GM19467 (cell line): ENCODE data around the gene DLG1.
"Not testable (repeated sequence)": the region's sequence is repeated elsewhere in the genome, so short reads cannot be mapped to it uniquely, and the experiment has no call there.

ENCODE experiments used
- ATAC-seq: cut with Tn5 transposase; IDR thresholded peaks from one replicate; pipeline ENCODE4 v1.9.1; 2021; ENCODE audit warnings: mild to moderate bottlenecking, moderate library complexity; ENCODE audit not compliant: unreplicated experiment

The DLG1 gene

DNA sequence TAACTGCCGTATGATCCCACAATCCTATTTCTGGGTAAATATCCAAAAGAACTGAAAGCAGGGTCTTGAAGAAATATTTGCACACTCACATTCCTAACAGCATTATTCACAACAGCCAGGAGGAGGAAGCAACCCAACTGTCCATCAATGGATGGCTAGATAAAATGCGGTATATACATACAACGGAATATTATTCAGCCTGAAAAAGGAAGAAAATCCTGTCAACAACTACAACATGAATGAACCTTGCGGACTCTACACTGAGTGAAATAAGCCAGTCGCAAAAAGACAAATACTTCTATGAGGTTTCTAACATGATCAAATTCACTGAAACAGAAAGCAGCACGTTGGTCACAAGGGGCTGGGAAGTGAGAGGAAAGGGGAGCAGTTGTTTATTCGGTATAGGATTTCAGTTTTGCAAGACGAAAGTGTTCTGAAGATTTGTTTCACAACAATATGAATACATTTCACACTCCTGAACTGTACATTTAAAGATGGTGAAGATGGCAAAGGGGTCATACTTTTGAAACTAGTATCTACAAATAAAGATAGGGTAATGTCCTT is 6.2 kb downstream of the DLG1 start:
- ATAC-seq = no peak

GRCh38 chr3:197289726-197290125 is 8.7 kb downstream of the DLG1 start:
- ATAC-seq = no peak

DNA sequence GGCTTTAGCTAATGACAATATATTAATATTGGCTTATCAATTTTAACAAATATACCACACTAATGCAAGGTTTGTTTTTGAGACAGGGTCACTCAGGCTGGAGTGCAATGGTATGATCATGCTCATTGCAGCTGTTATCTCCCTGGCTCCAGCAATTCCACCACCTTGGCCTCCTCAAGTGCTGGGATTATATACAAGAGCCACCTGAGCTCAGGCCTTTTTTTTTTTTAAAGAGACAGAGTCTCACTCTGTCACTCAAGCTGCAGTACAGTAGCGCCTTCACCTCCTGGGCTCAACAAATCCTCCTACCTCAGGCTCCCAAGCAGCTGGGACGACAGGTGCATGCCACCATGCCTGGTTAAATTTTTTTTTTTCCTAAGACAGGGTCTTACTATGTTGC is 11.7 kb downstream of the DLG1 start:
- ATAC-seq = no peak

DNA sequence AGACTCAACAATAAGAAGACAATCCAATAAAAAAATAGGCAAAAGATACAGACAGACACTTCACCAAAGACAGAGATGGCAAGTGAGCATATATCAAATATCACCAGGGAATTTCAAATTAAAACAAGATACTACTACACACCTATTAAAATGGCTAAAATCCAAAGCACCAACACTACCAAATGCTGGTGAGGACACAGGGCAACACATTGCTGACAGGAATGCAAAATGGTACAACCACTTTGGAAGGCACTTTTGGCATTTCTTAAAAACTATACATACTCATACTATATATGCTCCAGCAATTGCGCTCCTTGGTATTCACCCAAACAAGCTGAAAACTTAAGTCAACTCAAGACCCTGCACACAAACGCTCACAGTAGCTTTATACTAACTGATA is 12.9 kb downstream of the DLG1 start:
- ATAC-seq = no peak

GRCh38 chr3:197283045-197283444 is 15.4 kb downstream of the DLG1 start:
- no peak for ATAC-seq

GRCh38 chr3:197281849-197282248 is 16.6 kb downstream of the DLG1 start:
- no peak for ATAC-seq

- no peak for ATAC-seq
These were observed 18.3 kb downstream of the DLG1 start for GRCh38 chr3:197280156-197280555.

- ATAC-seq = no peak
These were observed 19.5 kb downstream of the DLG1 start for GRCh38 chr3:197278933-197279332.

GRCh38 chr3:197276808-197277207 is 21.6 kb downstream of the DLG1 start:
- not testable (repeated sequence) for ATAC-seq

- no peak for ATAC-seq
These were observed 27.7 kb downstream of the DLG1 start for GRCh38 chr3:197270558-197271317.

DNA sequence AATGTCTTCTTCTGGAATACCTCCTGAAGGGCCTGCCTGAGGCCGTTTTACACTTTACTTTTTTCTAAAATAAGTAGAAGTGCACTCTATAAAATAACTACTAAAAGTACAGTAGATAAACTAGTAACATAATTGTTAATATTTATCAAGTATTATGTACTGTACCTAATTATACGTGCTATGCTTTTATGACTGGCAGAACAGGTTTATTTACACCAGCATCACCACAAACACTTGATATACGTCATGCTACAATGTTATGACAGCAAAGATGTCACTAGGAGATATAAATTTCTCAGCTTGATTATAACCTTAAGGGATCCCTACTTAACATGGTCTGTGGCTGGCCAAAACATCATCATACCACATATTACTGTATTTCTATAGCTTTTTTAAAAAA is 29.4 kb downstream of the DLG1 start:
- no peak for ATAC-seq

GRCh38 chr3:197268294-197268693 is 30.1 kb downstream of the DLG1 start:
- no peak for ATAC-seq

DNA sequence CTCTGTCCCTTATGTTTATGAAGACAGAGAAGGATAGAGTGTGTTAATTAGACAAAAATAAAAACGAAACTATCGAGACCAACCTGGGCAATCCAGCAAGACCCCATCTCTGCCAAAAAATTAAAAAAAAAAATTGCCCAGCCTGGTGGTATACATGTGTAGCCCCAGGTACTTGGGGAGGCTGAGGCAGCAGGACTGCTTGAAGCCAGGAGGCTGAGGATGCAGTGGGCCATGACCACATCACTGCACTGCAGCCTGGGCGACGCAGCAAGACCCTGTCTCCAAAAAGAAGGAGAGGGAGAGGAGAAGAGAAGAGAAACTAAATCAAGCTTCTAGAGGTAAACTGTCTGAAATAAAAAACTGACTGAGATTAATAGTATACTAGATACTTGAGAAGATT is 32.1 kb downstream of the DLG1 start:
- ATAC-seq = no peak

DNA sequence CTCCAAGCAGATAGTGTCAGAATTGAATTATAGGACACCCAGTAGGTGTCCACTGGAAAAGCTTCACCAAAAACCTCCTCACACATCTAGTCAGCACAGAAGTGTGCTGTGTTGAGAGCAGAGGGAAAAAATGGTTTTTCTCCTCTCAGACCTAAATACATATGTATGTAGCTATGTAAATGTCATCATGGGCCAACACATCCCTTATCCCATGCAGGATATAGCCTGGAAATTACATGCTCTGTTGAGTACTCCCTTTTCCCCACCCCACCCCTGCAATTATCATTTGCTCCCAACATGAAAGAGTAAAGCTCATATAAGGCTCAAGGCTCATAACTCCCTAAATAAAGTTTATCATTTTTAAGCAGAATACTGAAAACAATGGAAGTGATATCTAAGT is 35.7 kb downstream of the DLG1 start:
- no peak for ATAC-seq

DNA sequence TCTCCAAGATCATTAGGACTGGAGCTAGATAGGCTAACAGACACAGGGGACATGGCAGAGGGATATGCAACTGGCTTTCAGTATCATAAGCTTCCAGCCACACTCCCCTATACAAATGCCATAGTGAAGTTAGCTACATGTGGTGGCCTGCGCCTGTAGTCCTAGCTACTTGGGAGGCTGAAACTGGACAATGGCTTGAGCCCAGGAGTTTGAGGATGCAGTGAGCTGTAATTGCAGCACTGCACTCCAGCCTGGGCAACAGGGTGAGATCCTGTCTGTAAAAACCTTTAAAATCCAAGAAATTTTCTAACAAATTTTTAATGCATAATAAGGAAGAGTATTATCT is 37.3 kb downstream of the DLG1 start:
- no peak for ATAC-seq

GRCh38 chr3:197260491-197261163 is 37.8 kb downstream of the DLG1 start:
- no peak for ATAC-seq

DNA sequence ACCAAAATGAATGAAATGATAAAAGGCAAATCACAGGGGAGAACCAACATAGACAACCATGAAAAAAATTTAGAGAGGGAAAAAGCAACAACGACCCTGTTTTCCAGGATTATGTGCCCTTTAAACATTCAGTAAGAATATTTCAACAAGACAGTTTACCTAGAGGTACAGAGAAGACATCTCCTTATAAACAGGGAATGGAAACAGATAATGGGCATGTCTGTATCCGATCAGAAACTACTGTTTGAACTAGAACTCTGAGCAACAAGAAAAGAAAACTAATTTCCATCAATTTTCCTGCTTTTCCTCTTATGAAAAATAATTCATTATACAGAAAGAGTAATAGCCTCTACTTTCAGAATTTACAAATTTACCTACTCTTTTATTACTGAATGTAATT is 39.3 kb downstream of the DLG1 start:
- no peak for ATAC-seq

DNA sequence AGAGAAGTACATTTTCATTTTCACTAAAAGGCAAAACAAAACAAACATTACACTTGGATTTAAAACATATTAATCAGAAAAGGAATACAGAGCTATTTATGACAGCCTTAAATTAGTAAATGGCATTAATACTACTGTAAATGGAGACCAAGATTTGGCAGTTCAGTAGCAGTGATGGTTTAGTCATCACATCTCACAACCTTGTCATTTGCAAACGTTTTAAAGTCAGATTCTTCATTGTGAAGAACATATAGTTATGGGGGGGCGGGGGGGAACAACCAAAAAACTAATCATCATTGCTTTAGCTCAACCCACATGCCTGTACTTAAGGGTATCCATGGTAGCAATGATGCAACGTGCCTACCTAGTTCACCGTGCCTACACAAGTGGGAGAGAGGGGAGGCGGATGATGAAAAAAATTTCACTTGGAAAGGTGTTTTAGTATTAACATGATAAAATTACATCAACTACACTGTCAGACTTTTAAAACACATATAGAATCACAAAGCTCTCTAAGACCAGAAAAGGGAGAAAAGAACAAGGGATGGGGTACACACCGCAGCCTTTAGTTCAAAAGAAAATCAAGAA is 40.1 kb downstream of the DLG1 start:
- no peak for ATAC-seq

DNA sequence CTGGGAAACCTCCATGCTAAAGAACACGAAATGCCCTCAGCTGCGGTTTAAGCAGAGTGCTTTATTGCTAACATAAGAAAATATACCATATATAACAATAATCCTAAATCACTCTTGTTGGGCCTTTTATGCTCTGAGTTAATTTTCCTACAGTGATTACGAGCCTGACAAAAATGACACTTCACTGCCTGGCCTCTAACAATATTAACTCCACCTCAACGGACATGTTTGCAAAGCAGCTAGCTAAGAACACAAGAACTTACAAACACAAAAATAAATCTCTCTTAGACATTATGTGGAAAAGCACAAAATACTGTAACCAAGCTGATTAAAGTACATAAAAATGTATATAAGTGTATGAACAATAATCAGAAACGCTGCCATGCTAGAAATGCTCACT is 40.7 kb downstream of the DLG1 start:
- ATAC-seq = no peak

- no peak for ATAC-seq
These were observed 41.5 kb downstream of the DLG1 start for GRCh38 chr3:197256836-197257444.

DNA sequence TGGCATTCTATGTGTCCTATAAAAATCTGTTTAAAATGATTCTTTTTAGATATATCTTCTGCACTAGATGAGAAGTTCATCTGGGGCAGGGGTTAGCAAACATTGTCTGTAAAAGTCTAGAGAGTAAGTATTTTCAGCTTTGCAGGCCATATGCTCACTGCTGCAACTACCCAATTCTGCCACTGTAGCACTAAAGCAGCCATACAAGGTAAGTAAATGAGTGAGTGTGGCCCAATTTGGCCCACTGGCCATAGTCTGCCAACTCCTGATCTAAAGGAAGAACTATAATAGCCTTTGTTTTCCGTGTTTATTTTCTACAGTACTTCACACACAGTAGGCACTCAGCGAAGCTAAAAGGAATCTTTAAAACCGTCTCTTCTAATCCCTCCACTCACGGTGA is 42.3 kb downstream of the DLG1 start:
- ATAC-seq = no peak
